ENCODE results near the gene LITAFD.
"Not testable (repeated sequence)": the region's sequence is repeated elsewhere in the genome, so short reads cannot be mapped to it uniquely, and the experiment has no call there.

Gene LITAFD

GRCh38 chr16:8858994-8859912, 22.9 kb upstream of the LITAFD start:
- no peak for DNase-seq (ENCODE audit: low spot score)

GRCh38 chr16:8859913-8860881, 22.0 kb upstream of the LITAFD start:
- no peak for DNase-seq (ENCODE audit: low spot score)

GRCh38 chr16:8861563-8862308, 20.4 kb upstream of the LITAFD start:
- DNase-seq (ENCODE audit: low spot score): no peak

- DNase-seq (ENCODE audit: low spot score): no peak
These were observed 19.6 kb upstream of the LITAFD start for GRCh38 chr16:8862309-8863130.

GRCh38 chr16:8863594-8864424, 18.3 kb upstream of the LITAFD start:
- DNase-seq (ENCODE audit: low spot score): no peak

GRCh38 chr16:8864480-8865110, 17.6 kb upstream of the LITAFD start:
- DNase-seq (ENCODE audit: low spot score): no peak

GRCh38 chr16:8865145-8865882, 16.8 kb upstream of the LITAFD start:
- DNase-seq (ENCODE audit: low spot score): no peak

- no peak for DNase-seq (ENCODE audit: low spot score)
These were observed 15.8 kb upstream of the LITAFD start for GRCh38 chr16:8866118-8866883.

GRCh38 chr16:8866884-8867215, 15.3 kb upstream of the LITAFD start:
- no peak for DNase-seq (ENCODE audit: low spot score)

- no peak for DNase-seq (ENCODE audit: low spot score)
These were observed 14.8 kb upstream of the LITAFD start for GRCh38 chr16:8867216-8867931.

- DNase-seq (ENCODE audit: low spot score): no peak
These were observed 14.2 kb upstream of the LITAFD start for GRCh38 chr16:8867932-8868415.

GRCh38 chr16:8868416-8869211, 13.5 kb upstream of the LITAFD start, which contains the start of gene CARHSP1:
TSS of gene CARHSP1 (minus strand) at chr16:8869006. CDS start at chr16:8859328, 9,678 bp downstream.
- DNase-seq (ENCODE audit: low spot score): peak; percentile 98

GRCh38 chr16:8869212-8869987, 12.8 kb upstream of the LITAFD start:
- DNase-seq (ENCODE audit: low spot score): no peak

- DNase-seq (ENCODE audit: low spot score): not testable (repeated sequence)
These were observed 12.2 kb upstream of the LITAFD start for GRCh38 chr16:8869988-8870241.

- no peak for DNase-seq (ENCODE audit: low spot score)
These were observed 10.1 kb upstream of the LITAFD start for GRCh38 chr16:8872071-8872470.
